Epithelial cell of esophagus (primary cell): ENCODE measurements around the gene GAPDH.

Experiments
- DNase-seq: peaks from one replicate; pipeline ENCODE4 v3.0.0; 2010; ENCODE audit warnings: low read depth
- H3K4me3 ChIP-seq: 2 replicates; pipeline ENCODE4 v1.5.1; 2011; ENCODE audit warnings: mild to moderate bottlenecking, low read length, control low read depth
- CTCF ChIP-seq: IDR thresholded peaks from 2 replicates; pipeline ENCODE4 v1.5.1; 2011; ENCODE audit warnings: low read depth, mild to moderate bottlenecking, low read length, control low read depth, inconsistent platforms; ENCODE audit not compliant: insufficient read depth; ENCODE audit errors: missing control alignments

GAPDH gene

DNA sequence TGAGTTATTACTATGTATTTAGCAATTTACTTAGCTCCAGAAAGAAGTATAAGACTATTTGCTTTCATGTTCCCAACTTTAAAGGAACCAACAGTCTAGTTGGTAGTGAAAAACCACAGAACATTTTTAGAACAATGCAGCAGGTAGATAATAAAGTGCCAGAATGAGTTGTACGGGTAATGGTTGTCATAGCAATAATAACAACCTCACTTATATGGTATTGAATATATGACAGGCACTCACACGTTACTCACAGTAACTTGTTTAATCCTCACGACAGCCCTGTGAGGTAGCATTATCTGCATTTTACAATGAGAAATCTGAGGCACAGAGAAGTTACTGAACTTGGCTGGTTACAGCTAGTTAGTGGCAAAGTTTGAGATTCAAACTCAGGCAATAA lies 10.6 kb upstream of the GAPDH start:
- TF ChIP-seq CTCF, result no peak
- DNase-seq, result no peak
- H3K4me3 ChIP-seq, result no peak overlapping the region

- no peak overlapping the region for H3K4me3 ChIP-seq
- no peak for TF ChIP-seq CTCF
- no peak for DNase-seq
These were observed 9.7 kb upstream of the GAPDH start for GRCh38 chr12:6524648-6525047.

- TF ChIP-seq CTCF, result no peak
- DNase-seq, result no peak
- H3K4me3 ChIP-seq, result no peak overlapping the region
These were observed 8.1 kb upstream of the GAPDH start for GRCh38 chr12:6526201-6526600.

DNA sequence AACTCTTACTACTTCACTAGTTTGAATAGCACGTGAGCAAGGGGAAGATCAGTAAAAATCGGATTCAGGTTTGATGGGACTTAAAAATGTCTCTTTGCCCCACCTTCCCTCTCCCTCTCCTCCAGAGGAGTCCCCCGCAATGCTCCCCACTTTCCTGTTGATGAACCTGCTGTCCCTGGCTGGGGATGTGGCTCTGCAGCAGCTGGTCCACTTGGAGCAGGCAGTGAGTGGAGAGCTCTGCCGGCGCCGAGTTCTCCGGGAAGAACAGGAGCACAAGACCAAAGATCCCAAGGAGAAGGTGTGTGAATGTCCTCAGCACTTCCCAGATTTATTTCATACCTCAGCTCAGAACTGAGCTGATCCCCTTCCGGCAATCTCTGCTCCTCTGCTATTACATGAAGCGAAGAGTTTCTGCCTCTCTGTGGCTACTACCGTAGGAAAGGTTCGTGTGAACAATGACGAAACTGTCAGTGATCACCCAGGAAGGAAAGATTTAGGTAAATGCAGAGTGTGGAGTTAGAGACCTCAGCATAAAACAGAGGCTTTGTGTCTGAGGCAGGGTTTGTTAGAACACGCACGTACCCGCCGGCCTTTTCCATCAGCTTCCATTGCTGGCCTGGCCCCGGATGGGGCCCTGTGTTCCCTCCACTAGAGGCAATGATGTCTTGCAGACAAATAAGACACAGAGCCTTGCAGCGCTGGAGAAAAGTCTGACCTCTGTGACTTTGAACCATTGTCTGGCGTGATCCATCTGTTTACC lies 7.4 kb upstream of the GAPDH start:
- TF ChIP-seq CTCF, result no peak

GRCh38 chr12:6527711-6528110 lies 6.6 kb upstream of the GAPDH start:
- TF ChIP-seq CTCF, result no peak
- H3K4me3 ChIP-seq, result no peak overlapping the region
- no peak for DNase-seq

More for the DNA sequence above, 7.4 kb upstream of the GAPDH start:
- peak; percentile 64 for DNase-seq
- no peak overlapping the region for H3K4me3 ChIP-seq

DNA sequence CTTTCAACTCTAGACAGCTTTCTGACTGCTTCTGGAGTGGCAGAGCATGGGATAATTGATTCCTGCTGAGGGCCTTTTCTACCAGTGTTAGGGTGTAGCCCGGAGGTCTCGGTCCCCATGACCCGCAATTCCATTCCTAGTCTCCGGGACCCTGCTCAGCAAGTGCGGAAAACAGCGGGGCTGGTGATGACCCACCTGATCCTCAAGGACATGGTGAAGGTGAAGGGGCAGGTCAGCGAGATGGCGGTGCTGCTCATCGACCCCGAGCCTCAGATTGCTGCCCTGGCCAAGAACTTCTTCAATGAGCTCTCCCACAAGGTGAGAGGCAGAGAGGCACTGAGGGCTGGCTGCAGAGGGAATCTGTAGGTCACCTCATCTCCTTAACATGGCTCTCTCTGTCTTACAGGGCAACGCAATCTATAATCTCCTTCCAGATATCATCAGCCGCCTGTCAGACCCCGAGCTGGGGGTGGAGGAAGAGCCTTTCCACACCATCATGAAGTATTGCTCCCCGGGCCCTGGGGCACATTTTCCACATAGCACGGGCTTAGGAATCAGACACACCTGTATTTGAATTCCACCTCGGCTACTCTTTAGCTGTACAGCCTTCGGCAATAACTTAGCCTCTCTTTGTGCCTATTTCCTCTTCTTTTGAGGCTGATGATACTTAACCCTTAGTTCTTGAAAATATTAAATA lies 5.6 kb upstream of the GAPDH start:
- H3K4me3 ChIP-seq, result no peak overlapping the region
- TF ChIP-seq CTCF, result no peak
- DNase-seq, result peak; percentile 84
